Measurements from ENCODE around the gene SPACA9.

Gene SPACA9

DNA sequence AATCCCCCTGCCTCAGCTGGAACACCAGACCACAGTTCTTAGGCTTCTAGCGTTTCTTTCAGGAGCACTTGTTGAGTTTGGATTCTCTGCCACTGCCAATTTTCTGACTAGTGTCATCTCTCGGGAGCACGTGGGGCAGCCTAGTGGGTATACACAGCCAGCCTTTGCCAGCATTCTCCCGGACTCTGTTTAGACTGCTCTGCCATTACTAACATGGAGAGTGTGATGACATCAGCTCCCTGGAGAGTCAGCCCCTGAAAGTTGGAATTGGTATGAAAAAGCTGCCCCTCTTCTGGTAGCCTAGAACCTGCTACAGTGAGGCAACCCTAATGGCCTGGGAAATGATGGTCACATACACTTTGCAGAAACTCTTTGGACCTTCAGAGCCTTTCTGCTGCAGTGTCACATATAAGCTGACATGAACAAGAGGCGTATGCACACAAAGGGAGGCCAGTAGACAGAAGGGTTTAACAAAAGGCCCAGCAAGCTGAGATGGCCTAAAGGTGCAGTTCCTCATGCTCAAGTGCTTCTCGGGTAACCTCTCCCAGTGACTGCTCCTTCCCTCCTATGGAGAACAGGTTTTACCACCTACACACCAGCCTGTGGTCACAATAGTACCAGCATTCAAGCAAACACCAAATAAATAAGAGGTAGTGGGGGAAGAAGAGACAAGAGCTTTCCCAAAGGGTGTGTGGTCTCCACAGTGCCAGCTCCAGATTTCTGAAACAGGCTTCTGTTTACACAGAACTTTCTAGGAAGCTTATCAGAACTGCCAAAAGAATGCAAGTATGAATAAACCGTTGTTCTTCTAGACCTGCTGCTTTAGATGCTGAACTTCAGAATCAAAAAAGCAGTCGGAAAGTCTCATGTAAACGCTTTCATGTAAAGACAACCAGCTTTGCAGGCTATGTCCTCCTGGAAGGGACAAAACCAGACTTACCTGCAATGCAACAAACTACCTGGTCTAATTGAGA is 16.5 kb downstream of the SPACA9 start:
- no peak for DNase-seq

DNA sequence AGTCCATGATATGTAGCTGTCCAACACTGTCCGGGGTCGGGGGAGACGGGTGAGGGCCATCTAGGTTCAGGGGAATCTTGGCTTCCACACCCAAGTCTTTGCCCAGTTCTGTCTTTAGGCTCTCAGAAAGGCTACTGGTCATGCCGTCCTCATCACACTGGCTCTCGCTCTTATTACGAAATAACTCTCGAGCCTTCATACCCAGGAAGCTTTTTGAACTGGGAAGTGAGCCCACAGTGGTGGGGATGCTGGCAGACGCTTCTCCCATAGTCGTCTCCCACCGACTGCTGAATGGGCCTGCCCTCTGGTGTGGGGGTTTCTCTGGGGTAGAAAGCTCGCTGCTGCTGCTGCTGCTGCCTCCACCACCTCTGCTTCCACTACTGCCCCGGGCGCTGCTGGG is 17.6 kb downstream of the SPACA9 start:
- no peak for DNase-seq

DNA sequence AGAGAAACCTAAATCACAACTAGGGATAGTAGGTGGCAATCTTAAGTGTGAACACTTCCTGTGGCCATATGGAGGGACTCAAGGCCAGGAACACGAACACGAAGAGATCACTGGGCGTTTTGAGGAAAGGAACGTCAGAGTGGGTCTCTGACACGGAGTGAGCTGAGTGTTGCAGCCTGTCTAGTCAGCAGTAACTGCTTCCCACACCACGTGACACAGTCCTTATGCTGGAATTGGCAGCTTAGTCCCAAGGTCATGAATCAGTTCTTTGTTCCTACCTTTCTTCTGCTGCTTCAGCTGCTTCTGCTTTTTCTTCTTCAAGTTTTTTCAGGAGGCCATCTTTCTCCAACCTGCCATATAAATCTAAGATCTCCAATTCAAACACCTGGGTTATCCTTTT is 18.2 kb downstream of the SPACA9 start:
- DNase-seq, result no peak

DNA sequence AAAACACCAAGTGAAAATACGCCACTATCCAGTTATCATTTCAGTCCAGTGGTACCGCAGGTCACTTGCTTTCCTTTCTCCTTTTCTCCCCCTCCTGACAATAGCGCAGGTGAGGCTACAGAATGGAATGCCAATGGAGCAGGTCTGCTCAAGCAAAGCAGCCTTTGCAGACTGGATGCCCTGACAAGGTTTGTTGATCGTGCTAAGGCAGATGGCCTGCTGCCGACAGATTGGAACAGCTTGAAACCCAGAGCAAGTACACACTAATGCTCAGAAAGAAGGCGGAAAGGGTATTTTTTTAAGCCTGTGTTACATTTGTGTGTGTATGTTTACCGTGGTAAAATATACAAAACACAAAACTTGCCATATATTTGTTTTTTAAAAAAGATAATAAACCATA is 19.4 kb downstream of the SPACA9 start:
- DNase-seq, result no peak

DNA sequence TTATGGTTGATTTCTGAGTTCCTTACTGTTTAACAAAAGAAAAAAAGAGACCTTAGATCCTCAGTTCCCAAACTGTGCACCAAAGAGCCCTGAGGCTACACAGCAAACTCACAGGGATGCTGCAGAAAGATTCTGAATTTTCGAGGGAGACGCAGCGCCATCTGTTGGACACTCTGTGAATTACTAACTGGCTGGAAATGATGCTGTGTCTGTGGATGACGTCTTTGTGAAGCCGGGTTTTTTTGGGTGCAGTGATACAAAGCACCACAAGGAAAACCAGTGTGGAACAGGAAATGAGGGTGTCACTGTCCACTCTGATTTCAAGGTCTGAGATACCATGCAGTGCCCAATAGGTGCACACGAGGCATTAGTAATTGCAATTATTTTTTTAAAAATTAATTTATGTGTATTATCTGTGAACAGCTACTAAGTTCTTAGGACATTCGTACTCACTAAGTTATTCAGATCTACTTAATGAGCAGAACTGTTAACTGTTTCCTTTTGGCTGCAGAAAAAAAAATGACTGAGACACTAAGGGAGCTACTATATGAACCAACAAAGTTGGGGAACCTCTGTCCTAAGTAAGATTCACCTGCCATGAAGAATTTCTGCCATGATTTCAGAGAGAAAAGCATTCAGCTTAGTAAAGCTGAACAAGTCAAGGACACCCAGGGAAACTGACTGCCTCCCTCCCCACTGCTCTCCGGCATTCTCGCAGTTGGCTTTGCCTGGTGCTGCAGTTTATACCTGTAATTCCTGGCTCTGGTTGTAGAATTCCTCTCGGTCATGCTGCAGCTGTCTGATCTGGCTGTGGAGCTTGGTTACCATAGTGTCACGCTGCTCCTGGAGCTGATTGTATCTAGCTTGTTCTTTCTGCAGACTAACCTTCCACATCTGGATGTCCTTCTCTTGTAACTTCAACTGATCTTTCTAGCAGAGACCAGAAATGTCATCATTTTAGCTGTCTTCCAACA is 23.4 kb downstream of the SPACA9 start:
- peak; percentile 89 for DNase-seq

DNA sequence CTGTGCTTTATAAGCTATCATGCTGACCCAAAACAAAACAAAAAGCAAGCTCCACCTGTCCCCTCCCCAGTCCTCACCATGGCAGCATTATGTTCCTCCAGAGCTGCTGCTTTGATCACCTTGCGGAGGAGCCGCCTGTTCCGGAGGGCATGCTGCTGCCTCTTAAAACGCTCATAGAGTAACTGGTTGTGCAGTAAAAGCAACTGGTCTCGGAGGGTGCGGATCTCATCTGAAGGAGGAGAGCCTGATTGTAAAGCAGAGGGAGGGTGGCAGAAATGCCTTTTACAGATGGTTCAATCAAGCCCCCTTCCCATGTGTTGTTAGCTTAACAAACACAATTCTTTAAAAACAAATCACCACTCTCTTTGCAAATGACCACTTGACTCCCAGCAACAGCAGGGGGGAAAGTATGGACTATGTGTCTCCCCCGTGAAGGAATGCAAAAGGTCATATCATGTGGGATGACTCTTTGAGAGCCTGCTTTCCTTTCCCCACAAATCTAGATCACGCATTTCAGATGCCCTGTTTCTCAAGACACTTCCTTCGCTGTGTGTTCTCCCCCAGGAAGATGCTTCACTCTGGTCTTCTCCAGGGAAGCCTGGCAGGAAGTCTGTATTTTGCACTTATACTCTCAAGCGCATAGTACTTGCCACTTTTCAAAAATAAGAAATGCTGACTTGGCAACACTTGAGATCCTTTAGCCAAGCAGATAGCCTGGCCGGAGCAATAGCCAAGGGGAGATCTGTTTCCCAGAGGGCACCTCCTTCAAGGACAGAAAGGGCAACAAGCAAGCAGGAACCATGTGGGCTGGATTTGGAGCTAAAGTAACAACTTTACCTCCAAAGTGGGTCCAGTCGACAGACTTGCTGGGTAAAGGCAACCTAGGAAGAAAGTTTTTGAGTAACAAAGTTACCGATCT is 25.1 kb downstream of the SPACA9 start:
- no peak for DNase-seq

DNA sequence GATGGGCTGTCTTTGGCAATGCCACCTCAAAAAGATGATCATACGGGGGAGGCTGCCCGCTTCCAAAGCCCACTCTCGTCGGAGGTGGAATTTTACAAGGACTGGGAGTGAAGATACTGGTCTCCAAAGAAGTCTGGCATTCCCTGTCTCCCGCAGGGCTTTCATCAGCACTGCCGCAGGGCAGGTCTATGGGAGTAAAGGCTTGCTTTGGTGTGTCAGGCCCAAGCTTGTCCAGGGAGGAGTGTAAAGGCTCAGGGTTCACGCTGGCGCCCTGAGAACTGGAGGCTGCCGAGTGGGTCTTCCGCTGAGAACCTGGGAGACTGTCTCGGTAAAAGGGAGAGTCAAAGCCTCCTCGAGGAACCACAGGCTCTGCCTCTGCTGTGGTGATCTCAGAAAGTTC is 27.0 kb downstream of the SPACA9 start:
- no peak for DNase-seq

DNA sequence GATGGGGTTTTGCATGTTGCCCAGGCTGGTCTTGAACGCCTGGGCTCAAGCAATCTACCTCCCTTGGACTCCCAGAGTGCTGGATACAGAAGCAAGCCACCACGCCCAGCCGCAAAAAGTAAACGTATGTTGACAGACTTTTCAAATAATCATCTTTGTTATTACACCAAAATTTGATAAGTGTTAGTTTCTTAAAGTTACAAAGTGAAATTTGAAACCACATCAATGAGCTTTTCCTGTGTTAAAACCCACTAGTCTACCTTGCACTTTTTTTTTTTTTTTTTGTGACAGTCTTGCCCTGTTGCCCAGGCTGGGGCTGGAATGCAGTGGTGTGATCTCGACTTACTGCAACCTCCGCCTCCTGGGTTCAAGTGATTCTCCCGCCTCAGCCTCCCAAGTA is 29.9 kb downstream of the SPACA9 start:
- DNase-seq, result peak; percentile 52

DNA sequence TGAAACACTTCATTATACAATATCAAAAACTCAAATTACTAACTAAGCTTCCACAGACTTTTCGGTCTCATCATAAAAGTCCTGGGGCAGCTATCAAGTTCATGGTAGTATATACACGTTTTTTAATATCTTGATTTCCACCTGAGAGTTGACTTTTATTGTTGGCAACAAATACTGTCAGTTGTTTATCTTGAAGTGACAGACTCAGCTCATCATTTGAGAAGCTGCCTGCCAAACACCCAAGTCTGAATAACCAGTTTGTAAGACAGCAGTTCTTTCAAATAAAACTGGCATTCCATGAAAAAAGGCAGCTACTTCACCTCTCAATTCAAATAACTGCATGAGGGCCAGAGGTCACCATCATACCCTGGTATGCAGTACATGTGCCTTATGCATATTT is 30.6 kb downstream of the SPACA9 start:
- DNase-seq, result no peak

DNA sequence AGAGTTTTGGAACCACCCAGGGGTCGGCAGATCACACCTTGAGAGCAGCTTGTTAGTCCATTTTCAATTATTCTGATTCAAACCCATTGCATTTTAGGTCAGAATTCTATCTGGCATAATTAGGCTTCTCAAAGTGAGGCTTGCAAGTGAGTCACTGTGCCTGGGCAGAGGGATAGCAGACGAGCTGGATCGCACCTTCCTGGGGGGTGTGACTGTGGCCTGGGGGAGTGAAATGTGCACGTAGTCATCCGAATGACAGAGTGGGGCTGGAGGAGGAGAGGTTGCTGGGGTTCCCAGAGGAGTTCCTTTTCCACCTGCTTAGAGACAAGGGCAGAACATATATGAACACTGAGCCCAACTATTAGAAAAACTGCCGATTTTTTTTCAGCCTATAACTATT is 31.7 kb downstream of the SPACA9 start:
- no peak for DNase-seq

DNA sequence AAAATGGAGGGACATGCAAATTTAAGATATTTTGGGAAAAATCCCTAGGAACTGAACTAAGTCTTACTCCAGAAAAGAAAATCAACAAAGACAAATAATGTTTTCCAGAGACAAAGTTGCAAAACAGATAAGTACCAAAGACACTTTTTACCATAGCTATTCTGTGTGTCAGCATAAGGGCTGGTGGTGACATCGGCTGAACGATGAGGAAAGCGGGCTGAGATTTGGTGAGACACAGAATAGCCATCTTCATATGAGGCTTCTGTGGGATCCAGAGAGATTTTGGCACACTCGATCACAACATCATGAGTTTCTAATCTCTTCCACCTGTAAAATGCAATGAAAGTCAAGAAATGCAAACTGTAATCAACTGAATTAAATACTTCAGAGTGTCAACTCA is 33.4 kb downstream of the SPACA9 start:
- no peak for DNase-seq

DNA sequence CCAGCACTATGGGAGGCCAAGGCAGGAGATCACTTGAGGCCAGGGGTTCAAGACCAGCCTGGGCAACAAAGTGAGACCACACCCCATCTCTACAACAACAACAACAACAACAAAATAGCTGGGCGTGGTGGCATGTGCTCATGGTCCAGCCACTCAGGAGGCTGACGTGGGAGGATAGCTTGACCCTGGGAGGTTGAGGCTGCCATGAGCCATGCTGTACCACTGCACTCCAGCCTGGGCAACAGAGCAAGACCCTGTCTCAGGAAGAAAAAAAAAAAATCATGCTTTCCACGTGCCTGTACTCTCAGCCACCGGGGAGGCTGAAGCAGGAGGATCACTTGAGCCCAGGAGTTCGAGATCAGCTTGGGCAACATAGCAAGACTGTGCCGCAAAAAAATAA is 36.2 kb downstream of the SPACA9 start:
- DNase-seq, result no peak

DNA sequence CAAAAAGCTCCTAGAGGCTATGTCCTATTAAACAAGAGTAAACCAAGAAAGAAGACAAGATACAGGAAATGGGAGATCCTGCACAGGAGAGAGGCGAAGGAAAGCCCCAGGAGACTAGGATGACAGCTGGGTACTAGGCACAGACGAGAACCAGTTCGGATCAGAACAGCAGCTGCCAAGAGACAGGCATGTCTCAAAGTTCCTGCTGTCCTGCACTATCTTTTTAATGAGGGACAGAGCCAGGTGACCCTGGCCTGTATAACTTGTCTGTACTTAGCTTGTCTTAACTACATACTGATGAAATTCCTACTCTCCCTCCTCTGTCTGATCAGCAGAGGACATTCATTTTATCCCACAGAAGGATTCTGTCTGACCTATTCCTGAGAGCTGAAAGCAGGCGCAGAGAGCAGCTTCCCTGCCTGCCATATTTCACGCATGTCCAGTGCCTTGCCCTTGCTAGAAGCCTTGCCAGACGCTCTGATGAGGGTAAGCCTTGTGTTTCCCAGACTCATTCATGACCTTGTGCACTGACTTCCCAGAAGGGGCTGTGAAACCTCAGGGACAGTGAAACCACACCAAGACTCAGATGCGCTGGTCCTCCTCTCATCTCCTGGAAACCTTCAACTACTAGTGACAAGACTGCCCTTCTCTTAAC is 41.0 kb downstream of the SPACA9 start:
- no peak for DNase-seq

DNA sequence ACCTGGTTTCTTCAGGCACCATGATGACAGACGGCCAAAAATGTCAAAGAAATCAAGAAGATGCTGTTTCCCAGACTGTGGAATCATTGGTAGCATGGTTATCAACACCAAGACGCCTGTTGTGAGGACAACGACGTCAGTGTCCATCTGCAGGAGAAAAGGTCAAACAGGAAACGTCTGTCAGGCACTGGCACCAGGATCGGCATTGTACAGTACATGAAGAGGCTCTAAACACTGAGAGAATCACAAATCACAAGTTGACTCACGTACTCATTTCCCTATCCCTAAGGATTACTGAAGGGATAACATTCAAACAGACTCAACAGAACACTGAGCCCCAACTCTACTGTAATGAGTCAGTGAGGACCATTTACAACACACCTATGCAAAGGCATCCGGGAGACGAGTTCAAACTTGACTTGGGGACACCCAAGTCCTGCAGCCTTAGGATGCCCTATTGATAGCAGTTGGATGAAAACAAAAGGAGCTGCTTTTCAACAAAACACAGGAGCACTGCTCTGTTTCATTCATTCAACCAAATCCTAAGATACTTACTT is 44.7 kb downstream of the SPACA9 start:
- no peak for DNase-seq

DNA sequence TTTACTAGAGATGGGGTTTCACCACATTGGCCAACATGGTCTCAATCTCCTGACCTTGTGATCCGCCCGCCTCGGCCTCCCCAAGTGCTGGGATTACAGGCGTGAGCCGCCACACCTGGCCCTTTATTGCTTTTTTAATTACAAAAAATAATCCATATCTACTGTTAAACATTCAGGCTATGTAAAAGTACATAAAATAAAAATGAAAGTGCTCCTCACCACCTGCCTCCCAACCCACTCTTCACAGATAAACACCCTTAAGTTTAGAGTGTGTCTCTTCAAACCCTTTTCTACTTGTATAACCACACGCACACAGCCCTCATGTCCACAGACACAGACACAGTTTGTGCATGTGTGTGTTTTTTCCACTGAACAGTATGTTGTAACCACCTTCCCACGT is 49.0 kb downstream of the SPACA9 start:
- no peak for DNase-seq

DNA sequence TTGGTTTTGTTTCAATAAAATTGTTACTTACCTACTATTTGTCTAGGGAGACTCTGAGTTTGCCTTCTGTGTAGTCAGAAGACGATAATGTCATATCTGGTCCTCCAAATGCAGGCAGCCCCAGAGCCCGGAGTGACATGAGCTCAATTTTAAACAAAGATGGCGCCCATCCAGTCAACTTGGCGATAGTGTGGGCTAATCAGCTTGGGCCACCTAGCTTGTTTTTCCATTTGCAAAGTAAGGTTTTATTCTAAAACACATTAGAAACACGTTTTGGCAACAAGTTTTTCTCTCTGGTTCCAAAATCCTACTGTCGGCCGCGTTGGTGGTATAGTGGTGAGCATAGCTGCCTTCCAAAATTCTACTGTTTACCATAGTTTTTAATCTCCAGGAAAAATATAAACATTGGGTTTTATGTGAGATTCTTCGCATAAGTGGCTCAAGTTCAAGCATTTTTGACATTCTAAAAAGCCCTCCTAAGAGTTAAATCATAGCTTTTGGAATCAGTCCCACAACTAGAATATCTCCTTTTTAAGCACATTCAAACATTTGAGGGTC is 52.6 kb downstream of the SPACA9 start:
- DNase-seq, result no peak

DNA sequence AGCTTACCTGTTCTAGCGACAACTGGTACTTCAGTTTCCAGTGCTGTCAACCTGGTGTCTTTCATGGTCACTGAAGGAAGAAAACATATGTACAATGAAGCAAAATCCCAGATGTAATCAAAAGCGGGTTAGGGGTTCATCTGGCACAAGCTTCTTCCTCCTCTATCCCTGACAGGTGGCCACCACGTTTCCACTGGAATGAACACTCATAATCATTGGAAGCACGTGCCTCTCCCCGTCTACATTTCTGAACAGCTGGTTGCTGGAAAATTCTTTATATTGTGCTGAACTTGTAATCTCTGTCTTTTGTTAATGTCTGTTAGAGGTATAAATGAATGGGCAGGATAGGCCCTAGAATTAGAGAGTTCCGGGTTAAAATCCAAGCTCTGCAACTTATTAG is 56.3 kb downstream of the SPACA9 start:
- DNase-seq, result no peak

DNA sequence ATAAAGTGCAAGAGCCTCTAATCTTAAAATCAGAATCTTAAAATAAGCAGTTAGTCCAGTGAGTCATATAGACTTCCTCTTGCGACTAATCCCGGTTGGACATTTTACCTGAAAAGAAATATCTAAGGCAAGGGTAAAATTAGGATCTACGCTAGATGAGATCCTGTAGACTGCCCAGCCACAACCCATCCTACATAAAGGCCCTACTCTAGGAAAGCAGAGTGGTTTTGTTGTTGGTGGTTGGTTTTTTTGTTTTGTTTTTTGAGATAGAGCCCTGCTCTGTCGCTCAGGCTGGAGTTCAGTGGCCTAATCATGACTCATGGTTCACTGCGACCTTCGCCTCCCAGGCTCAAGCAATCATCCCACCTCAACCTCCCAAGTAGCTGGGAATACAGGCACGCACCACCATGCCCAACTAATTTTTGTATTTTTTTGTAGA is 58.8 kb downstream of the SPACA9 start:
- no peak for DNase-seq

DNA sequence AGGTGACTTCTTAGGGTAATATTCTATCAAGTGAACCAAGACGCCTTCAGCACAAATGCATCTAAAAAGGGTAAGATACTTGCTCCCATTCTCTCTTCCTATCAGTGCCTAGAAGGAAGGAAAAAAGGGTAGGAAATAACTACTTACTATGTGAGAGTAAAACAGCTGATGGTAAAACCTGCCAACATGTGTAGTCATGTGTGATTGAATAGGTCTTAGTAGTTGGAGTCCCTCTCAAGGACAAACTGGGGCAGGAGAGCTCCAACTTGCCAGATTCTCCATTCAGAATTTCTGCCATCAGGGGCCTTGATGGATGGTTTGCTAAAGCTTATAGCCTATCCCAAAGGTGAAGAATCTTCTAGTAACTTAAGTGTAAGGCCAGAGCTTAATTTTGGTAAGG is 60.5 kb downstream of the SPACA9 start:
- no peak for DNase-seq

All from CD4-positive, alpha-beta T cell treated with Interleukin-10 for 1 hour (primary cell).